HCT116 (cell line): ENCODE data around the gene WWOX. TPM values are rescaled to one million over a fixed set of nuclear protein-coding genes. Genes with fewer than 3 reads are reported as not detected.

Experiments used
- ATAC-seq: fragments of 200-7000 bp; cut with Tn5 transposase; 2 replicates; pipeline ENCODE4 v1.9.1; 2020; ENCODE audit warnings: mild to moderate bottlenecking, moderate library complexity
- BruUV-seq: library from RNA; stranded (reverse); fragments of 400-500 nt; replicated peaks from 2 replicates; lab custom pipeline; 2021; lab: Mats Ljungman, UMichigan
- CTCF ChIA-PET: fragments of 300-600 bp; sonication (Branson Sonifier 250); formaldehyde crosslinking; loops from one replicate; lab custom pipeline; 2021; ENCODE audit warnings: antibody characterized with exemption; lab: Charles Lee
- POLR2A ChIA-PET: fragments of 300-600, 350-600 bp; sonication (Branson Sonifier 250); formaldehyde crosslinking; loops from one replicate; lab custom pipeline; 2021; ENCODE audit warnings: antibody characterized with exemption; lab: Charles Lee
- RAD21 ChIA-PET, 2 experiments: fragments of 300-600 bp; sonication (Branson Sonifier 250); formaldehyde crosslinking; loops; one replicate each; lab custom pipeline; 2023; ENCODE audit warnings: low total read pairs in 2 of 2; ENCODE audit not compliant: uncharacterized antibody in 2 of 2, unreplicated experiment in 2 of 2, low non-redundant PET in 1 of 2; lab: Charles Lee
- DNase-seq: peaks from one replicate; pipeline ENCODE4 v3.0.0-alpha.2; 2010; ENCODE audit warnings: low read depth, low spot score
- H2AFZ ChIP-seq: fragments of 200-600 bp; shearing (Covaris generic), sonication (generic); 2 replicates; pipeline ENCODE4 v1.6.1; 2017; ENCODE audit warnings: low read depth, mixed run types, mixed read lengths, antibody characterized with exemption, low read length; ENCODE audit not compliant: poor library complexity, severe bottlenecking
- H3K27ac ChIP-seq: 2 replicates; pipeline ENCODE4 v1.5.1; 2012; ENCODE audit warnings: low read depth, low read length
- H3K27me3 ChIP-seq: fragments of 200-600 bp; sonication (generic); 2 replicates; pipeline ENCODE4 v1.6.1; 2016; ENCODE audit warnings: mixed run types, low read length, mixed read lengths; ENCODE audit not compliant: insufficient read depth
- H3K36me3 ChIP-seq, 2 experiments: fragments of 200-500 bp in 1 of 2; fragments of 200-600 bp in 1 of 2; sonication (Bioruptor generic) in 1 of 2; sonication (generic) in 1 of 2; 2 replicates each; pipeline versions ENCODE4 v1.5.1 to v1.6.1; 2014 to 2016; ENCODE audit warnings: low read length in 2 of 2, inconsistent platforms in 1 of 2, mixed read lengths in 1 of 2, mixed run types in 1 of 2; ENCODE audit not compliant: insufficient read depth in 2 of 2, control insufficient read depth in 1 of 2
- H3K4me1 ChIP-seq, 2 experiments: fragments of 200-600 bp in 1 of 2; sonication (generic) in 1 of 2; 2 replicates each; pipeline versions ENCODE4 v1.5.1 to v1.6.1; 2012 to 2017; ENCODE audit warnings: low read length in 2 of 2, inconsistent platforms in 1 of 2, mild to moderate bottlenecking in 1 of 2, mixed read lengths in 1 of 2, mixed run types in 1 of 2, moderate library complexity in 1 of 2; ENCODE audit not compliant: insufficient read depth in 2 of 2, control insufficient read depth in 1 of 2
- H3K4me2 ChIP-seq: fragments of 200-600 bp; sonication (generic); 2 replicates; pipeline ENCODE4 v1.6.1; 2017; ENCODE audit warnings: mixed run types, low read length, mixed read lengths
- H3K4me3 ChIP-seq, 2 experiments: fragments of 200-600 bp in 1 of 2; sonication (generic) in 1 of 2; replicated peaks in 1 of 2; 2 replicates each; pipeline ENCODE4 v1.5.1; 2011 to 2016; ENCODE audit warnings: low read length in 2 of 2, control low read depth in 1 of 2, low read depth in 1 of 2, mild to moderate bottlenecking in 1 of 2, mixed read lengths in 1 of 2, mixed run types in 1 of 2
- H3K79me2 ChIP-seq: fragments of 200-600 bp; sonication (generic); 2 replicates; pipeline ENCODE4 v1.6.1; 2017; ENCODE audit warnings: mild to moderate bottlenecking, mixed run types, low read length, moderate library complexity, mixed read lengths; ENCODE audit not compliant: insufficient read depth
- H3K9ac ChIP-seq: fragments of 200-600 bp; sonication (generic); 2 replicates; pipeline ENCODE4 v1.6.1; 2016; ENCODE audit warnings: low read length, mixed read lengths
- H3K9me2 ChIP-seq: fragments of 200-600 bp; sonication (generic), shearing (Covaris generic); 2 replicates; pipeline ENCODE4 v1.6.1; 2017; ENCODE audit warnings: mixed run types, mild to moderate bottlenecking, moderate library complexity; ENCODE audit not compliant: insufficient read depth
- H3K9me3 ChIP-seq, 2 experiments: fragments of 200-500 bp in 1 of 2; fragments of 200-600 bp in 1 of 2; sonication (Bioruptor generic) in 1 of 2; sonication (generic) in 1 of 2; 2 replicates each; pipeline ENCODE4 v1.6.1; 2014 to 2017; ENCODE audit warnings: low read length in 2 of 2, mixed read lengths in 2 of 2, inconsistent platforms in 1 of 2, low read depth in 1 of 2, mild to moderate bottlenecking in 1 of 2, mixed run types in 1 of 2, moderate library complexity in 1 of 2; ENCODE audit not compliant: control insufficient read depth in 1 of 2, insufficient read depth in 1 of 2
- H4K20me1 ChIP-seq: fragments of 200-600 bp; sonication (generic), shearing (Covaris generic); 2 replicates; pipeline ENCODE4 v1.6.1; 2017; ENCODE audit warnings: mixed run types, mild to moderate bottlenecking, moderate library complexity; ENCODE audit not compliant: insufficient read depth
- EGR1 ChIP-seq: IDR thresholded peaks from 2 replicates; pipeline ENCODE4 v1.6.1; 2012; ENCODE audit warnings: low read depth
- ELF1 ChIP-seq: IDR thresholded peaks from 2 replicates; pipeline ENCODE4 v1.6.1; 2012; ENCODE audit warnings: low read depth, borderline replicate concordance
- EZH2 ChIP-seq: fragments of 200-600 bp; sonication (generic); IDR thresholded peaks from 2 replicates; pipeline ENCODE4 v1.6.1; 2017; ENCODE audit warnings: antibody characterized with exemption, mixed run types
- EZH2phosphoT487 ChIP-seq: fragments of 200-600 bp; IDR thresholded peaks from 2 replicates; pipeline ENCODE4 v1.6.1; 2018; ENCODE audit warnings: antibody characterized with exemption, borderline replicate concordance
- POLR2AphosphoS5 ChIP-seq: IDR thresholded peaks from 2 replicates; pipeline ENCODE4 v1.6.1; 2011; ENCODE audit warnings: mild to moderate bottlenecking, low read depth, low read length, moderate library complexity
- SIN3A ChIP-seq: IDR thresholded peaks from 2 replicates; pipeline ENCODE4 v1.6.1; 2012; ENCODE audit warnings: low read depth
- SP1 ChIP-seq: IDR thresholded peaks from 2 replicates; pipeline ENCODE4 v1.6.1; 2012; ENCODE audit warnings: low read depth
- intact Hi-C: fragments of 100-400 bp; cut with micrococcal nuclease; formaldehyde crosslinking; loops from 2 replicates; pipeline ENCODE4 v1.10.0; 2022
- total RNA-seq: library from RNA; stranded (reverse); gene quantifications from one replicate; pipeline ENCODE4 v1.2.1, GENCODE V29; 2021; ENCODE audit not compliant: unreplicated experiment
- TF ChIP-seq, protein P1 (sequence below): IDR thresholded peaks from 2 replicates; pipeline ENCODE4 v1.6.1; 2011; ENCODE audit warnings: mild to moderate bottlenecking, low read length, moderate library complexity; ENCODE audit not compliant: insufficient replicate concordance; ENCODE audit errors: extremely low read depth

Gene WWOX
- total RNA-seq, 1 experiment from 2014 or later, result 13.7 TPM

DNA sequence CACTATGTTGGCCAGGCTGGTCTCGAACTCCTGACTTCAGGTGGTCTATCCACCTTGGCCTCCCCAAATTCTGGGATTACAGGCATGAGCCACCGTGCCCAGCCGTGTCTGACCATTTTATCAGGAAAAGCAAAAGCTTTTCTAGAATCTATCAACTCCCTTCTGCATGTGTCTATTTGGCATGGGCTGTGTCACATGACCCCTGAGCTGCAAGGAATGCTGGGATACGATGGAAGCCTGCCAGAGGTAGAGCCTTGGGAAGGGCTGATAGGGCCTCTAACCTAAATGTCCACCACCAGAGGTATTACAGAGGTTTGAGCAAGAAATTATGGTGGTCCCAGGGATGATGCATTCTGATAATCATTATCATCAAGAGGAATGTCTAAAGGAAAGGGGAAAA is 616.2 kb downstream of the WWOX start:
- RAD21 ChIA-PET, result no interaction called here
- POLR2A ChIA-PET, result no interaction called here
- CTCF ChIA-PET, result no interaction called here
- Histone ChIP-seq H3K4me1 (no peaks in the 10 kb centered on the region), H3K4me2 (no peak overlapping the region), H4K20me1 (no peaks in the 10 kb centered on the region), H3K9ac (no peak overlapping the region), H3K4me3 (no peak overlapping the region), H3K9me2 (no peaks in the 10 kb centered on the region), H2AFZ (no peak overlapping the region), H3K36me3 (no peaks in the 10 kb centered on the region), H3K9me3 (peaks cover 0 to 2% of the 10 kb centered on the region in 2 experiments; a peak in 1 of 4 replicates), H3K27me3 (no peaks in the 10 kb centered on the region), H3K27ac (no peak overlapping the region), H3K79me2 (no peaks in the 10 kb centered on the region)
- intact Hi-C loops, result loop anchor here (10.0 kb wide), 1 partner anchor 191 kb away; no protein-coding TSS in a partner anchor
- ATAC-seq, result no peak
- no peak for DNase-seq
- BruUV-seq, result no TSS peak
- TF ChIP-seq EGR1, result no peak
- no peak for TF ChIP-seq EZH2
- no peak for TF ChIP-seq ELF1
- TF ChIP-seq, protein P1, sequence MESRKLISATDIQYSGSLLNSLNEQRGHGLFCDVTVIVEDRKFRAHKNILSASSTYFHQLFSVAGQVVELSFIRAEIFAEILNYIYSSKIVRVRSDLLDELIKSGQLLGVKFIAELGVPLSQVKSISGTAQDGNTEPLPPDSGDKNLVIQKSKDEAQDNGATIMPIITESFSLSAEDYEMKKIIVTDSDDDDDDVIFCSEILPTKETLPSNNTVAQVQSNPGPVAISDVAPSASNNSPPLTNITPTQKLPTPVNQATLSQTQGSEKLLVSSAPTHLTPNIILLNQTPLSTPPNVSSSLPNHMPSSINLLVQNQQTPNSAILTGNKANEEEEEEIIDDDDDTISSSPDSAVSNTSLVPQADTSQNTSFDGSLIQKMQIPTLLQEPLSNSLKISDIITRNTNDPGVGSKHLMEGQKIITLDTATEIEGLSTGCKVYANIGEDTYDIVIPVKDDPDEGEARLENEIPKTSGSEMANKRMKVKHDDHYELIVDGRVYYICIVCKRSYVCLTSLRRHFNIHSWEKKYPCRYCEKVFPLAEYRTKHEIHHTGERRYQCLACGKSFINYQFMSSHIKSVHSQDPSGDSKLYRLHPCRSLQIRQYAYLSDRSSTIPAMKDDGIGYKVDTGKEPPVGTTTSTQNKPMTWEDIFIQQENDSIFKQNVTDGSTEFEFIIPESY, result no peak
- no peak for TF ChIP-seq EZH2phosphoT487
- no peak for TF ChIP-seq POLR2AphosphoS5
- no peak for TF ChIP-seq SIN3A

DNA sequence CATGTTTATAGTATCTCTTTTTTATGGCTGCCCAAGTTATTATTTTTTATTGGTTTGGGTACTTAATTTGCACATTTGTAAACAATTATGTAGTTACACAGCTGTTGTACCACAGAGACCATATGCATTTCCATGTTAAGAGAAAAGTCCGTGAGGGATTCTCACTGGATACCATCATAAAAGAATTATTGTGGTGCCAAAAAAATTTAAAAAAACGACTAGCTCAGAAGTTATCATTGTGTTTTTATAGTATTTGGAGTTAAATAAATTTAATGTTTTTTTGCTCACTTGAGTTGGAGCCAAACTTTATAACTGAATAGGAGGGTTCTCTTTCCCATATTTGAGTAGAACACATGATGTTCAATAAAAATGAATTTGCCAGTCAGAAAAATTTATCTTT is 618.7 kb downstream of the WWOX start:
- no peaks in the 10 kb centered on the region for H3K36me3 ChIP-seq
- intact Hi-C loops, result loop anchor here (10.0 kb wide), 1 partner anchor 193 kb away; no protein-coding TSS in a partner anchor
- no TSS peak for BruUV-seq
- H3K4me3 ChIP-seq, result no peak overlapping the region
- no peak overlapping the region for H3K4me2 ChIP-seq
- no peaks in the 10 kb centered on the region for H4K20me1 ChIP-seq
- H3K4me1 ChIP-seq, result no peaks in the 10 kb centered on the region
- no peaks in the 10 kb centered on the region for H3K9me2 ChIP-seq
- ChIA-PET RAD21 (no interaction called here), POLR2A (no interaction called here), CTCF (no interaction called here)
- no peak for TF ChIP-seq EZH2phosphoT487
- no peak for TF ChIP-seq SP1
- no peak for DNase-seq
- no peaks in the 10 kb centered on the region for H3K79me2 ChIP-seq
- no peak overlapping the region for H3K9ac ChIP-seq
- no peaks in the 10 kb centered on the region; a peak in 1 of 4 replicates for H3K9me3 ChIP-seq
- H2AFZ ChIP-seq, result no peak overlapping the region
- no peaks in the 10 kb centered on the region for H3K27me3 ChIP-seq
- ATAC-seq, result no peak
- H3K27ac ChIP-seq, result no peak overlapping the region
